GM19463 (cell line): ENCODE measurements around the gene TEX52.

Source experiments
- ATAC-seq: cut with Tn5 transposase; IDR thresholded peaks from one replicate; pipeline ENCODE4 v1.9.1; 2021; ENCODE audit warnings: mild to moderate bottlenecking, moderate library complexity; ENCODE audit not compliant: unreplicated experiment

Gene TEX52

DNA sequence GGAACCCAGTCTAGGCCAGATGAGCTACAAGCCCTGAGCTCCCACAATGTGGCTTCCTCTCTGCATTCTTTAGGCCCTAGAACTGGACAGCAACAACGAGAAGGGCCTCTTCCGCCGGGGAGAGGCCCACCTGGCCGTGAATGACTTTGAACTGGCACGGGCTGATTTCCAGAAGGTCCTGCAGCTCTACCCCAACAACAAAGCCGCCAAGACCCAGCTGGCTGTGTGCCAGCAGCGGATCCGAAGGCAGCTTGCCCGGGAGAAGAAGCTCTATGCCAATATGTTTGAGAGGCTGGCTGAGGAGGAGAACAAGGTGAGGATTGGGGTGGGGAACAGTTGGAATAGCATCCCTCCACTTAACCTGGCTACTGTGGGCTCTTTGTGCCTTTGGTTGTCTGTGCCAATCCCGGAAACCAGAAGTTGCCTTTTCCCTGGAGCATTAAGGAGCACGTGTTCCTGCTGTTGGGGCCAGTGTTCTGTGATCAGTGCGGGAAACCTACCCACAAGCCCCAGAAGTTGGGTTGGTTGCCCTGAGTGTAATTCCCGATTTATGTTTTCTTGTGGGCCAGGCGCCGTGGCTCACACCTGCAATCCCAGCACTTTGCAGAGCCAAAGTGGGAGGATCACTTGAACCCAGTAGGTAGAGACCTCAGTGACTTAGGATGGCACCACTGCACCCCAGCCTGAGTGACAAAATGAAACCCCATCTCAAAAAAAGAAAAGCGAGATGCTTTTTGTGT, 55.6 kb downstream of the TEX52 start:
- ATAC-seq: no peak

DNA sequence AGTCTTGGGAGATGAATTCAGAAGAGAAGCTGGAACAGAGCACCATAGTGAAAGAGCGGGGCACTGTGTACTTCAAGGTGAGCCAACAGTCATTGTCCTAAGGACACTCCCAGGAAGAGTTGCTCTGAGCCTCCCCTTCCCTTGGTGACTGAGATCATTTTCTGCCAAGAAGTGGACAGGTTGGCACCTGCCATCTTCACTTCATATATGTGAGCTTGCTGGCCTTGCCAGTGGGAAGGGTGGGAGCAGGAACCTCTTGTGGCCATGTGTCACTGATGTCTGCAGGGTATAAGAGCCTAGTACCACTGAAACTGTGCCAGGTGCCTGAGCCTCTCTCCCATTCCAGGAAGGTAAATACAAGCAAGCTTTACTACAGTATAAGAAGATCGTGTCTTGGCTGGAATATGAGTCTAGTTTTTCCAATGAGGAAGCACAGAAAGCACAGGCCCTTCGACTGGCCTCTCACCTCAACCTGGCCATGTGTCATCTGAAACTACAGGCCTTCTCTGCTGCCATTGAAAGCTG, 56.7 kb downstream of the TEX52 start:
- ATAC-seq: no peak
